ENCODE data around the gene CHAC1.

DNA sequence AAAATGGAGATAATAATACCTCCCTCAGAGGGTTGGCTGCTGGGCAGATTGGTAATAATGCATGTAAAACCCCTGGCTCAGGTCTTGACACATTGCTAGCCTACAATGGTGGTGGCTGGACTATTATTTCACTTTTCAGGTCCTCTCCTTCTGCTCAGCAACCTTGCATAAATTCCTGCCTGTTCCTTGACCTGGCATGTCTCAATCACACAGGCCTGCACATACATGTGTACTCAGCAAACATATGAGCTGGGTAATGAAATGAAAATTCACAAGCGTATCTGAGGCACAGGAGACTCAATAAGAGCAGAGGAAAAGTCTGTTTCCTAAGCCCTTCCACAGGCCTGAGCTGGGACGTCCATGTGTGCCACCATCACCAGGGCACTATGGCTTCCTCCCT, 41.6 kb upstream of the CHAC1 start:
- TF ChIP-seq, protein P1, sequence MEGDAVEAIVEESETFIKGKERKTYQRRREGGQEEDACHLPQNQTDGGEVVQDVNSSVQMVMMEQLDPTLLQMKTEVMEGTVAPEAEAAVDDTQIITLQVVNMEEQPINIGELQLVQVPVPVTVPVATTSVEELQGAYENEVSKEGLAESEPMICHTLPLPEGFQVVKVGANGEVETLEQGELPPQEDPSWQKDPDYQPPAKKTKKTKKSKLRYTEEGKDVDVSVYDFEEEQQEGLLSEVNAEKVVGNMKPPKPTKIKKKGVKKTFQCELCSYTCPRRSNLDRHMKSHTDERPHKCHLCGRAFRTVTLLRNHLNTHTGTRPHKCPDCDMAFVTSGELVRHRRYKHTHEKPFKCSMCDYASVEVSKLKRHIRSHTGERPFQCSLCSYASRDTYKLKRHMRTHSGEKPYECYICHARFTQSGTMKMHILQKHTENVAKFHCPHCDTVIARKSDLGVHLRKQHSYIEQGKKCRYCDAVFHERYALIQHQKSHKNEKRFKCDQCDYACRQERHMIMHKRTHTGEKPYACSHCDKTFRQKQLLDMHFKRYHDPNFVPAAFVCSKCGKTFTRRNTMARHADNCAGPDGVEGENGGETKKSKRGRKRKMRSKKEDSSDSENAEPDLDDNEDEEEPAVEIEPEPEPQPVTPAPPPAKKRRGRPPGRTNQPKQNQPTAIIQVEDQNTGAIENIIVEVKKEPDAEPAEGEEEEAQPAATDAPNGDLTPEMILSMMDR (IDR thresholded peaks at IDR 0.05; ENCODE audit: low read depth, low read length, poor library complexity, severe bottlenecking): no peak
- TF ChIP-seq EZH2phosphoT487 (IDR thresholded peaks at IDR 0.05; ENCODE audit: borderline replicate concordance, low read length): no peak

All from DOHH2 (cell line).